ENCODE data around the gene HSPA14.

HSPA14 gene

GRCh38 chr10:14878266-14879123, 40.4 kb downstream of the HSPA14 start, which contains the start of gene SUV39H2:
TSS of gene SUV39H2 (plus strand) at chr10:14878866. CDS start at chr10:14878889, 23 bp downstream.
- peak within 1 kb of the TSS; percentile 90 for H2AFZ ChIP-seq (ENCODE audit: low read depth, low read length)

GRCh38 chr10:14879124-14879927, 41.2 kb downstream of the HSPA14 start:
- peaks cover 77% of the 10 kb centered on the region for H3K79me2 ChIP-seq (ENCODE audit: insufficient read depth, low read length)
- peak; percentile 64 for DNase-seq
- peak; percentile 50 for ATAC-seq (ENCODE audit: insufficient read depth, low read depth)
- peak overlapping the region; percentile 84 to 99 for H3K4me3 ChIP-seq (ENCODE audit: low read depth in 1 of 2, low read length in 2 of 2)
- H3K4me1 ChIP-seq (ENCODE audit: insufficient read depth, low read length): peaks cover 53% of the 10 kb centered on the region
- peak overlapping the region; percentile 99 for H3K9ac ChIP-seq (ENCODE audit: low read depth, low read length)
- peaks cover 22% of the 10 kb centered on the region; the same call in 1 of the 2 replicates for H4K20me1 ChIP-seq (ENCODE audit: insufficient read depth, low read length)
- peak overlapping the region; percentile 82 for H3K4me2 ChIP-seq (ENCODE audit: insufficient read depth, low read length)
- H3K27me3 ChIP-seq (ENCODE audit: insufficient read depth, low read length, poor library complexity): no peaks in the 10 kb centered on the region
- TF ChIP-seq EZH2 (IDR thresholded peaks at IDR 0.05; ENCODE audit: borderline replicate concordance, low read depth, low read length, severe bottlenecking): no peak
- no peak for TF ChIP-seq CTCF (IDR thresholded peaks at IDR 0.05; ENCODE audit: borderline replicate concordance, extremely low read depth, low read length, poor library complexity, severe bottlenecking)
- H3K9me3 ChIP-seq (ENCODE audit: insufficient read depth, low read length, severe bottlenecking): no peaks in the 10 kb centered on the region
- H2AFZ ChIP-seq (ENCODE audit: low read depth, low read length): peak overlapping the region; percentile 90
- peak overlapping the region; percentile 85 for H3K27ac ChIP-seq (ENCODE audit: low read length)
- H3K36me3 ChIP-seq (ENCODE audit: insufficient read depth, low read length): peaks cover 15% of the 10 kb centered on the region

More at GRCh38 chr10:14878266-14879123, 40.4 kb downstream of the HSPA14 start, which contains the start of gene SUV39H2:
- H3K4me3 ChIP-seq (ENCODE audit: low read depth in 1 of 2, low read length in 2 of 2): peak within 1 kb of the TSS; percentile 84 to 99
- peak within 1 kb of the TSS; percentile 82 for H3K4me2 ChIP-seq (ENCODE audit: insufficient read depth, low read length)
- H3K9me3 ChIP-seq (ENCODE audit: insufficient read depth, low read length, severe bottlenecking): no peaks in the 10 kb centered on the region
- H3K4me1 ChIP-seq (ENCODE audit: insufficient read depth, low read length): peaks cover 45% of the 10 kb centered on the region
- H3K27ac ChIP-seq (ENCODE audit: low read length): peak within 1 kb of the TSS; percentile 85
- H4K20me1 ChIP-seq (ENCODE audit: insufficient read depth, low read length): peaks cover 14% of the 10 kb centered on the region; the same call in 1 of the 2 replicates
- peak within 1 kb of the TSS; percentile 99 for H3K9ac ChIP-seq (ENCODE audit: low read depth, low read length)
- H3K36me3 ChIP-seq (ENCODE audit: insufficient read depth, low read length): peaks cover 9% of the 10 kb centered on the region
- DNase-seq (peak; percentile 94), ATAC-seq (ENCODE audit: insufficient read depth, low read depth) (peak; percentile 85)
- no peak for TF ChIP-seq CTCF (IDR thresholded peaks at IDR 0.05; ENCODE audit: borderline replicate concordance, extremely low read depth, low read length, poor library complexity, severe bottlenecking)
- TF ChIP-seq EZH2 (IDR thresholded peaks at IDR 0.05; ENCODE audit: borderline replicate concordance, low read depth, low read length, severe bottlenecking): no peak
- peaks cover 69% of the 10 kb centered on the region for H3K79me2 ChIP-seq (ENCODE audit: insufficient read depth, low read length)
- H3K27me3 ChIP-seq (ENCODE audit: insufficient read depth, low read length, poor library complexity): no peaks in the 10 kb centered on the region

GRCh38 chr10:14879928-14880193, 41.8 kb downstream of the HSPA14 start:
- peak overlapping the region; percentile 85 for H3K27ac ChIP-seq (ENCODE audit: low read length)
- H3K9ac ChIP-seq (ENCODE audit: low read depth, low read length): peak overlapping the region; percentile 99
- H3K4me3 ChIP-seq (ENCODE audit: low read depth in 1 of 2, low read length in 2 of 2): peak overlapping the region; percentile 84 to 99
- ATAC-seq (ENCODE audit: insufficient read depth, low read depth): no peak
- peaks cover 83% of the 10 kb centered on the region for H3K79me2 ChIP-seq (ENCODE audit: insufficient read depth, low read length)
- DNase-seq: no peak
- H4K20me1 ChIP-seq (ENCODE audit: insufficient read depth, low read length): peaks cover 27% of the 10 kb centered on the region; the same call in 1 of the 2 replicates
- H3K36me3 ChIP-seq (ENCODE audit: insufficient read depth, low read length): peaks cover 16% of the 10 kb centered on the region
- H3K9me3 ChIP-seq (ENCODE audit: insufficient read depth, low read length, severe bottlenecking): no peaks in the 10 kb centered on the region
- H2AFZ ChIP-seq (ENCODE audit: low read depth, low read length): no peak overlapping the region
- TF ChIP-seq EZH2 (IDR thresholded peaks at IDR 0.05; ENCODE audit: borderline replicate concordance, low read depth, low read length, severe bottlenecking): no peak
- no peak for TF ChIP-seq CTCF (IDR thresholded peaks at IDR 0.05; ENCODE audit: borderline replicate concordance, extremely low read depth, low read length, poor library complexity, severe bottlenecking)
- H3K4me2 ChIP-seq (ENCODE audit: insufficient read depth, low read length): peak overlapping the region; percentile 82
- peaks cover 57% of the 10 kb centered on the region for H3K4me1 ChIP-seq (ENCODE audit: insufficient read depth, low read length)
- H3K27me3 ChIP-seq (ENCODE audit: insufficient read depth, low read length, poor library complexity): no peaks in the 10 kb centered on the region

Data from DND-41 (cell line).